ENCODE measurements around the gene EPB41L2. TPM values are rescaled to one million over a fixed set of nuclear protein-coding genes. Genes with fewer than 3 reads are reported as not detected.

EPB41L2 gene
- total RNA-seq, 1 experiment from 2014 or later, result 74.8 TPM

GRCh38 chr6:130794010-130794697, 268.9 kb downstream of the EPB41L2 start:
- ATAC-seq (no peak), DNase-seq (ENCODE audit: low read depth, low spot score) (no peak)
- RAD21 ChIA-PET (ENCODE audit: low non-redundant PET in 1 of 2, low total read pairs in 2 of 2, uncharacterized antibody in 2 of 2, unreplicated experiment in 2 of 2), result no interaction called here
- no peaks in the 10 kb centered on the region for H3K9me2 ChIP-seq (ENCODE audit: insufficient read depth)
- no peaks in the 10 kb centered on the region for H3K79me2 ChIP-seq (ENCODE audit: insufficient read depth, low read length)
- POLR2A ChIA-PET, result no interaction called here
- no peak for TF ChIP-seq CTCF (IDR thresholded peaks at IDR 0.05 in 2 of 3, conservative IDR thresholded peaks at IDR 0.05 in 1 of 3; ENCODE audit: borderline replicate concordance in 1 of 3, insufficient read depth in 1 of 3, low read depth in 2 of 3, low read length in 2 of 3)
- no peak for TF ChIP-seq MAX (IDR thresholded peaks at IDR 0.05)
- TF ChIP-seq SIN3A (IDR thresholded peaks at IDR 0.05; ENCODE audit: low read depth), result no peak
- no peak for TF ChIP-seq POLR2AphosphoS5 (IDR thresholded peaks at IDR 0.05; ENCODE audit: low read depth, low read length)
- no peak for TF ChIP-seq ELF1 (IDR thresholded peaks at IDR 0.05; ENCODE audit: borderline replicate concordance, low read depth)
- TF ChIP-seq YY1 (IDR thresholded peaks at IDR 0.05; ENCODE audit: extremely low read depth, insufficient replicate concordance, low read depth, low read length), result no peak
- no peak for TF ChIP-seq ZNF274 (IDR thresholded peaks at IDR 0.05; ENCODE audit: low read depth, low read length)
- no peak for TF ChIP-seq CEBPB (IDR thresholded peaks at IDR 0.05; ENCODE audit: low read depth)
- TF ChIP-seq POLR2A (IDR thresholded peaks at IDR 0.05; ENCODE audit: borderline replicate concordance, extremely low read depth, insufficient read depth, insufficient read length), result no peak
- TF ChIP-seq CBX3 (IDR thresholded peaks at IDR 0.05; ENCODE audit: low read depth), result no peak
- no peak for TF ChIP-seq TCF7L2 (IDR thresholded peaks at IDR 0.05; ENCODE audit: borderline replicate concordance, extremely low read depth, insufficient read depth, insufficient read length)
- TF ChIP-seq ZFX (IDR thresholded peaks at IDR 0.05), result no peak
- TF ChIP-seq ZBTB33 (IDR thresholded peaks at IDR 0.05; ENCODE audit: extremely low read depth, insufficient replicate concordance, low read length), result no peak
- no peak for TF ChIP-seq FOSL1 (IDR thresholded peaks at IDR 0.05; ENCODE audit: low read depth)
- TF ChIP-seq EGR1 (IDR thresholded peaks at IDR 0.05; ENCODE audit: low read depth), result no peak
- H2AFZ ChIP-seq (ENCODE audit: low read depth, low read length, poor library complexity, severe bottlenecking), result no peak overlapping the region
- H3K27ac ChIP-seq (ENCODE audit: low read depth, low read length), result no peak overlapping the region
- H3K4me1 ChIP-seq (ENCODE audit: control insufficient read depth in 1 of 2, insufficient read depth in 2 of 2, low read length in 2 of 2), result no peaks in the 10 kb centered on the region; a peak in 1 of 4 replicates
- no peak overlapping the region for H3K4me2 ChIP-seq (ENCODE audit: low read length)
- no peak overlapping the region for H3K9ac ChIP-seq (ENCODE audit: low read length)
- H3K4me3 ChIP-seq (replicated peaks in 1 of 2; ENCODE audit: low read depth in 1 of 2, low read length in 2 of 2), result no peak overlapping the region
- H3K36me3 ChIP-seq (ENCODE audit: control insufficient read depth in 1 of 2, insufficient read depth in 2 of 2, low read length in 2 of 2), result no peaks in the 10 kb centered on the region
- BruUV-seq (replicated peaks), result no TSS peak
- H3K9me3 ChIP-seq (ENCODE audit: control insufficient read depth in 1 of 2, insufficient read depth in 1 of 2, low read depth in 1 of 2, low read length in 2 of 2), result no peaks in the 10 kb centered on the region
- H3K27me3 ChIP-seq (ENCODE audit: insufficient read depth, low read length), result no peaks in the 10 kb centered on the region
- no peaks in the 10 kb centered on the region for H4K20me1 ChIP-seq (ENCODE audit: insufficient read depth)
- intact Hi-C loops (cut with micrococcal nuclease), result no loop called here
- CTCF ChIA-PET, result no interaction called here
